HepG2 (cell line): Measurements from ENCODE around the gene DCST2.

ENCODE experiments used
- AKAP8 ChIP-seq: sonication (generic); formaldehyde crosslinking; IDR thresholded peaks from 2 replicates; pipeline ENCODE4 v1.5.1; 2020; ENCODE audit warnings: mild to moderate bottlenecking, missing genetic modification reagents
- E2F1 ChIP-seq: sonication (generic); formaldehyde crosslinking; IDR thresholded peaks from 2 replicates; pipeline ENCODE4 v1.5.0; 2020; ENCODE audit warnings: missing genetic modification reagents
- GABPA ChIP-seq, 2 experiments: IDR thresholded peaks; 2 replicates each; pipeline ENCODE4 v1.6.1; 2011 to 2016; ENCODE audit warnings: low read depth in 2 of 2, low read length in 1 of 2, missing biosample characterization in 1 of 2, missing genetic modification characterization in 1 of 2
- HNF4G ChIP-seq, 2 experiments: sonication (generic) in 1 of 2; formaldehyde crosslinking in 1 of 2; IDR thresholded peaks; 2 replicates each; pipeline versions ENCODE4 v1.4.0 to v1.6.1; 2011 to 2020; ENCODE audit warnings: borderline replicate concordance in 2 of 2, low read depth in 2 of 2, mild to moderate bottlenecking in 2 of 2, low read length in 1 of 2, missing genetic modification reagents in 1 of 2, moderate library complexity in 1 of 2
- JUND ChIP-seq: sonication (generic); formaldehyde crosslinking; IDR thresholded peaks from 2 replicates; pipeline ENCODE4 v1.8.0; 2022; ENCODE audit warnings: mild to moderate bottlenecking, missing genetic modification reagents
- MYC ChIP-seq: sonication (generic); formaldehyde crosslinking; IDR thresholded peaks from 2 replicates; pipeline ENCODE4 v1.9.0; 2021; ENCODE audit warnings: missing genetic modification reagents, borderline replicate concordance
- MYNN ChIP-seq: sonication (generic); formaldehyde crosslinking; IDR thresholded peaks from 2 replicates; pipeline ENCODE4 v1.4.0; 2020; ENCODE audit warnings: mild to moderate bottlenecking, low read depth, missing genetic modification reagents
- NCOA5 ChIP-seq: sonication (generic); formaldehyde crosslinking; IDR thresholded peaks from 2 replicates; pipeline ENCODE4 v1.4.0; 2020; ENCODE audit warnings: missing genetic modification reagents
- PRPF4 ChIP-seq: fragments of 200-400 bp; formaldehyde crosslinking; IDR thresholded peaks from 2 replicates; pipeline ENCODE4 v1.6.1; 2016; ENCODE audit warnings: low read length, low read depth; ENCODE audit not compliant: poor library complexity, severe bottlenecking
- REST ChIP-seq, 2 experiments: IDR thresholded peaks; 2 replicates each; pipeline ENCODE4 v1.6.1; 2011 to 2012; ENCODE audit warnings: low read length in 2 of 2, borderline replicate concordance in 1 of 2, low read depth in 1 of 2, mild to moderate bottlenecking in 1 of 2, moderate library complexity in 1 of 2
- SP4 ChIP-seq: sonication (generic); formaldehyde crosslinking; IDR thresholded peaks from 2 replicates; pipeline ENCODE4 v1.8.1; 2023; ENCODE audit warnings: mild to moderate bottlenecking, missing genetic modification reagents
- ZBTB8A ChIP-seq: sonication (generic); formaldehyde crosslinking; IDR thresholded peaks from 2 replicates; pipeline ENCODE4 v1.4.0; 2020; ENCODE audit warnings: mild to moderate bottlenecking, low read depth, missing genetic modification reagents, borderline replicate concordance
- ZNF34 ChIP-seq: sonication (generic); formaldehyde crosslinking; IDR thresholded peaks from 2 replicates; pipeline ENCODE4 v1.4.0; 2020; ENCODE audit warnings: mild to moderate bottlenecking, missing genetic modification reagents, borderline replicate concordance

GRCh38 chr1:155034318-155035208, 982 bp upstream of the DCST2 start:
- TF ChIP-seq GABPA (IDR thresholded peaks at IDR 0.05; ENCODE audit: low read depth, low read length) (no peak), GABPA (CRISPR knock-in tag; IDR thresholded peaks at IDR 0.05; ENCODE audit: low read depth) (no peak), SP4 (no peak), AKAP8 (no peak), MYC (CRISPR knock-in tag) (no peak), ZNF34 (CRISPR knock-in tag) (no peak), E2F1 (no peak), MYNN (CRISPR knock-in tag) (no peak), JUND (no peak), PRPF4 (no peak), ZBTB8A (CRISPR knock-in tag) (no peak), REST (IDR thresholded peaks at IDR 0.05; ENCODE audit: borderline replicate concordance in 1 of 2, low read depth in 1 of 2, low read length in 2 of 2) (no peak), NCOA5 (CRISPR knock-in tag) (no peak), HNF4G (IDR thresholded peaks at IDR 0.05; ENCODE audit: borderline replicate concordance, low read depth, low read length) (no peak), HNF4G (CRISPR knock-in tag; IDR thresholded peaks at IDR 0.05; ENCODE audit: borderline replicate concordance, low read depth) (no peak)
